ENCODE measurements around the gene OR51M1.

- TF ChIP-seq, protein P1, sequence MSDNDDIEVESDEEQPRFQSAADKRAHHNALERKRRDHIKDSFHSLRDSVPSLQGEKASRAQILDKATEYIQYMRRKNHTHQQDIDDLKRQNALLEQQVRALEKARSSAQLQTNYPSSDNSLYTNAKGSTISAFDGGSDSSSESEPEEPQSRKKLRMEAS (IDR thresholded peaks at IDR 0.05) = no peak
- TF ChIP-seq EP300 (IDR thresholded peaks at IDR 0.05; ENCODE audit: borderline replicate concordance) (no peak), YY1 (IDR thresholded peaks at IDR 0.05; ENCODE audit: low read depth) (no peak), NFIC (IDR thresholded peaks at IDR 0.05) (no peak), REST (IDR thresholded peaks at IDR 0.05; ENCODE audit: low read depth) (no peak)
Measured at GRCh38 chr11:5405173-5405572, 21.6 kb downstream of the OR51M1 start.

All from Ishikawa (cell line).